OCI-LY7 (cell line): ENCODE results near the gene FAM20B.

ENCODE experiments used
- CTCF ChIP-seq: fragments of 200-600 bp; sonication (generic); conservative IDR thresholded peaks from 2 replicates; pipeline ENCODE4 v1.5.1; 2014; ENCODE audit warnings: mild to moderate bottlenecking, antibody characterized with exemption, low read length, moderate library complexity, mixed read lengths
- EZH2phosphoT487 ChIP-seq: fragments of 200-600 bp; sonication (generic); IDR thresholded peaks from 2 replicates; pipeline ENCODE4 v1.6.1; 2018; ENCODE audit warnings: low read depth, borderline replicate concordance, mild to moderate bottlenecking, mixed run types, antibody characterized with exemption, low read length, moderate library complexity, mixed read lengths

- TF ChIP-seq CTCF, result no peak
- TF ChIP-seq EZH2phosphoT487, result no peak
These were observed at the start of gene FAM20B for GRCh38 chr1:179025125-179025974.
